SK-N-SH treated with all-trans-retinoic acid at 6 μM for 48 hours (cell line): ENCODE measurements around the gene CRACR2A.

ENCODE experiments used
- ATAC-seq: fragments of 200-7000 bp; cut with Tn5 transposase; 3 replicates; pipeline ENCODE4 v1.9.1; 2020; ENCODE audit warnings: mild to moderate bottlenecking, moderate library complexity
- ARNTL ChIP-seq: fragments of 450-650 bp; formaldehyde crosslinking; IDR thresholded peaks from 2 replicates; pipeline ENCODE4 v1.5.0; 2020; ENCODE audit warnings: low read depth, mild to moderate bottlenecking, moderate library complexity, borderline replicate concordance
- BACH2 ChIP-seq: fragments of 250-450 bp; sonication (Bioruptor Pico); IDR thresholded peaks from 2 replicates; pipeline ENCODE4 v1.9.0; 2021; ENCODE audit warnings: mild to moderate bottlenecking, borderline replicate concordance
- CSDC2 ChIP-seq: fragments of 250-450 bp; sonication (Bioruptor Pico); IDR thresholded peaks from 2 replicates; pipeline ENCODE4 v1.5.0; 2020; ENCODE audit warnings: mild to moderate bottlenecking, moderate library complexity
- CSRNP3 ChIP-seq: fragments of 250-450 bp; sonication (Bioruptor Pico); IDR thresholded peaks from 2 replicates; pipeline ENCODE4 v1.5.1; 2021; ENCODE audit warnings: mild to moderate bottlenecking, moderate library complexity
- ESRRG ChIP-seq: fragments of 250-450 bp; sonication (Bioruptor Pico); IDR thresholded peaks from 2 replicates; pipeline ENCODE4 v1.6.1; 2021; ENCODE audit warnings: mild to moderate bottlenecking
- GLIS3 ChIP-seq: fragments of 250-450 bp; sonication (Bioruptor Pico); IDR thresholded peaks from 2 replicates; pipeline ENCODE4 v1.5.0; 2020; ENCODE audit warnings: mild to moderate bottlenecking, moderate library complexity
- ISL1 ChIP-seq: fragments of 250-450 bp; sonication (Bioruptor Pico); IDR thresholded peaks from 2 replicates; pipeline ENCODE4 v2.1.2; 2022; ENCODE audit warnings: mild to moderate bottlenecking, moderate library complexity
- OSR1 ChIP-seq: fragments of 250-450 bp; sonication (Bioruptor Pico); IDR thresholded peaks from 2 replicates; pipeline ENCODE4 v1.8.0; 2022; ENCODE audit warnings: moderate library complexity, mild to moderate bottlenecking, inconsistent platforms
- PATZ1 ChIP-seq: fragments of 250-450 bp; sonication (Bioruptor Pico); IDR thresholded peaks from 2 replicates; pipeline ENCODE4 v1.8.0; 2020; ENCODE audit warnings: mild to moderate bottlenecking, moderate library complexity, borderline replicate concordance
- POU6F1 ChIP-seq: fragments of 250-450 bp; sonication (Bioruptor Pico); IDR thresholded peaks from 2 replicates; pipeline ENCODE4 v1.8.0; 2021; ENCODE audit warnings: low read depth, mild to moderate bottlenecking, moderate library complexity, borderline replicate concordance
- PPARA ChIP-seq: fragments of 250-450 bp; sonication (Bioruptor Pico); IDR thresholded peaks from 2 replicates; pipeline ENCODE4 v1.5.0; 2020; ENCODE audit warnings: mild to moderate bottlenecking, borderline replicate concordance
- RARB ChIP-seq: fragments of 250-450 bp; sonication (Bioruptor Pico); IDR thresholded peaks from 2 replicates; pipeline ENCODE4 v1.8.0; 2021; ENCODE audit warnings: mild to moderate bottlenecking, moderate library complexity
- SNAI2 ChIP-seq: fragments of 250-450 bp; sonication (Bioruptor Pico); IDR thresholded peaks from 2 replicates; pipeline ENCODE4 v1.5.0; 2020; ENCODE audit warnings: mild to moderate bottlenecking, moderate library complexity
- TCF4 ChIP-seq: fragments of 250-450 bp; sonication (Bioruptor Pico); IDR thresholded peaks from 2 replicates; pipeline ENCODE4 v1.8.0; 2021; ENCODE audit warnings: mild to moderate bottlenecking, moderate library complexity, borderline replicate concordance
- TOX ChIP-seq: fragments of 250-450 bp; sonication (Bioruptor Pico); IDR thresholded peaks from 2 replicates; pipeline ENCODE4 v1.8.0; 2021; ENCODE audit warnings: mild to moderate bottlenecking, moderate library complexity, borderline replicate concordance
- TSHZ2 ChIP-seq: fragments of 250-450 bp; sonication (Bioruptor Pico); IDR thresholded peaks from 2 replicates; pipeline ENCODE4 v1.5.0; 2020; ENCODE audit warnings: mild to moderate bottlenecking, moderate library complexity
- ZC3H10 ChIP-seq: fragments of 250-450 bp; sonication (Bioruptor Pico); IDR thresholded peaks from 2 replicates; pipeline ENCODE4 v1.5.1; 2021; ENCODE audit warnings: mild to moderate bottlenecking, moderate library complexity
- ZFP30 ChIP-seq: fragments of 450-650 bp; formaldehyde crosslinking; IDR thresholded peaks from 2 replicates; pipeline ENCODE4 v1.5.0; 2022; ENCODE audit warnings: mild to moderate bottlenecking, moderate library complexity
- ZNF70 ChIP-seq: fragments of 450-650 bp; formaldehyde crosslinking; IDR thresholded peaks from 2 replicates; pipeline ENCODE4 v1.5.0; 2020; ENCODE audit warnings: mild to moderate bottlenecking, moderate library complexity
- ZNF8 ChIP-seq: fragments of 450-650 bp; formaldehyde crosslinking; IDR thresholded peaks from 2 replicates; pipeline ENCODE4 v1.5.0; 2020; ENCODE audit warnings: mild to moderate bottlenecking, moderate library complexity

The CRACR2A gene

GRCh38 chr12:3627336-3627735 lies 125.6 kb downstream of the CRACR2A start (continued):
- no peak for TF ChIP-seq CSRNP3 (CRISPR knock-in tag)
- TF ChIP-seq ZFP30, result no peak
- no peak for TF ChIP-seq POU6F1 (CRISPR knock-in tag)
- TF ChIP-seq SNAI2, result no peak
- no peak for TF ChIP-seq TOX (CRISPR knock-in tag)
- TF ChIP-seq TCF4 (CRISPR knock-in tag), result no peak
- TF ChIP-seq ESRRG, result no peak

- no peak for TF ChIP-seq ZC3H10
- no peak for TF ChIP-seq POU6F1 (CRISPR knock-in tag)
- TF ChIP-seq GLIS3 (CRISPR knock-in tag), result no peak
- no peak for ATAC-seq
These were observed 128.6 kb downstream of the CRACR2A start for GRCh38 chr12:3624273-3624672.

- ATAC-seq, result no peak
- TF ChIP-seq OSR1, result no peak
- TF ChIP-seq ZNF70 (CRISPR knock-in tag), result no peak
- TF ChIP-seq TCF4 (CRISPR knock-in tag), result no peak
- no peak for TF ChIP-seq ESRRG
- TF ChIP-seq PATZ1 (CRISPR knock-in tag), result no peak
- TF ChIP-seq BACH2 (CRISPR knock-in tag), result no peak
- TF ChIP-seq PPARA (CRISPR knock-in tag), result no peak
- no peak for TF ChIP-seq ZC3H10
These were observed 129.9 kb downstream of the CRACR2A start for GRCh38 chr12:3622822-3623690.

- no peak for ATAC-seq
- no peak for TF ChIP-seq ARNTL (CRISPR knock-in tag)
- no peak for TF ChIP-seq ZNF70 (CRISPR knock-in tag)
- no peak for TF ChIP-seq GLIS3 (CRISPR knock-in tag)
- TF ChIP-seq TSHZ2 (CRISPR knock-in tag), result no peak
- TF ChIP-seq CSDC2 (CRISPR knock-in tag), result no peak
- TF ChIP-seq ZNF8 (CRISPR knock-in tag), result no peak
- no peak for TF ChIP-seq RARB (CRISPR knock-in tag)
- no peak for TF ChIP-seq TCF4 (CRISPR knock-in tag)
- TF ChIP-seq CSRNP3 (CRISPR knock-in tag), result no peak
- no peak for TF ChIP-seq ISL1 (CRISPR knock-in tag)
- no peak for TF ChIP-seq ZFP30
These were observed 130.7 kb downstream of the CRACR2A start for GRCh38 chr12:3622021-3622821.
